Keratinocyte (primary cell): ENCODE results near the gene MRPL34.

Source experiments
- CTCF ChIP-seq, 3 experiments: IDR thresholded peaks in 1 of 3; conservative IDR thresholded peaks in 1 of 3; optimal IDR thresholded peaks in 1 of 3; 2 replicates in 2 of 3; 3 replicates in 1 of 3; pipeline versions ENCODE3 to v1.5.1; 2011; ENCODE audit warnings: low read length in 3 of 3, mild to moderate bottlenecking in 3 of 3, moderate library complexity in 2 of 3, control low read depth in 1 of 3, inconsistent platforms in 1 of 3; ENCODE audit not compliant: insufficient read depth in 2 of 3; ENCODE audit errors: extremely low read depth in 1 of 3
- EZH2 ChIP-seq: IDR thresholded peaks from one replicate; pipeline ENCODE4 v1.6.1; 2012; ENCODE audit warnings: inconsistent platforms, mild to moderate bottlenecking, low read length, moderate library complexity

- TF ChIP-seq CTCF (optimal IDR thresholded peaks at IDR 0.05 in 1 of 3, IDR thresholded peaks at IDR 0.05 in 1 of 3, conservative IDR thresholded peaks at IDR 0.05 in 1 of 3; ENCODE audit: extremely low read depth in 1 of 3, insufficient read depth in 2 of 3, low read length in 3 of 3) (no peak), EZH2 (no peak)
Observed at GRCh38 chr19:17302391-17303166, 3.1 kb upstream of the MRPL34 start.
